Loucy (cell line): ENCODE measurements around the gene CABLES1.

Experiments used
- CTCF ChIP-seq: fragments of 200-600 bp; sonication (generic); conservative IDR thresholded peaks from 2 replicates; pipeline ENCODE4 v1.5.1; 2014; ENCODE audit warnings: mild to moderate bottlenecking, antibody characterized with exemption, low read length
- EZH2phosphoT487 ChIP-seq: fragments of 200-600 bp; IDR thresholded peaks from 2 replicates; pipeline ENCODE4 v1.6.1; 2018; ENCODE audit warnings: antibody characterized with exemption, mild to moderate bottlenecking, moderate library complexity, borderline replicate concordance

GRCh38 chr18:23151414-23152099 lies 16.3 kb downstream of the CABLES1 start:
- no peak for TF ChIP-seq CTCF
- no peak for TF ChIP-seq EZH2phosphoT487
